Common myeloid progenitor, CD34-positive (primary cell): Measurements from ENCODE around the gene VGLL4.

Experiments used
- CTCF ChIA-PET: fragments of 350-600 bp; sonication (Branson Sonifier 250); formaldehyde crosslinking; loops from one replicate; lab custom pipeline; 2021; ENCODE audit warnings: antibody characterized with exemption; lab: Charles Lee
- POLR2A ChIA-PET: fragments of 350-600 bp; sonication (Branson Sonifier 250); formaldehyde crosslinking; loops from one replicate; lab custom pipeline; 2021; ENCODE audit warnings: antibody characterized with exemption; lab: Charles Lee
- DNase-seq, 3 donors: peaks; one replicate each; pipeline versions ENCODE4 v3.0.0 to v3.0.0-alpha.2; 2013
- H3K27ac ChIP-seq, 2 experiments: 1 replicate in 1 of 2; 2 replicates in 1 of 2; pipeline ENCODE4 v1.7.0; 2013; ENCODE audit warnings: inconsistent platforms in 2 of 2, low read length in 2 of 2, mild to moderate bottlenecking in 2 of 2, low read depth in 1 of 2, moderate library complexity in 1 of 2; ENCODE audit not compliant: severe bottlenecking in 2 of 2, insufficient read depth in 1 of 2, poor library complexity in 1 of 2
- H3K27me3 ChIP-seq, 5 experiments: replicated peaks in 2 of 5; 1 replicate in 3 of 5; 2 replicates in 2 of 5; pipeline versions ENCODE4 v1.6.1 to v1.7.0; 2013; ENCODE audit warnings: low read length in 4 of 5, mild to moderate bottlenecking in 2 of 5, moderate library complexity in 2 of 5, inconsistent platforms in 1 of 5; ENCODE audit not compliant: insufficient read depth in 5 of 5, control insufficient read depth in 4 of 5
- H3K36me3 ChIP-seq, 4 experiments: 1 replicate in 2 of 4; 2 replicates in 2 of 4; pipeline versions ENCODE4 v1.6.1 to v1.7.0; 2013; ENCODE audit warnings: low read length in 3 of 4, control low read depth in 1 of 4, mild to moderate bottlenecking in 1 of 4; ENCODE audit not compliant: control insufficient read depth in 4 of 4, insufficient read depth in 4 of 4
- H3K4me1 ChIP-seq, 4 experiments: 1 replicate in 3 of 4; 2 replicates in 1 of 4; pipeline versions ENCODE4 v1.6.1 to v1.7.1; 2013; ENCODE audit warnings: low read length in 3 of 4, mild to moderate bottlenecking in 3 of 4, control low read depth in 1 of 4, inconsistent platforms in 1 of 4, moderate library complexity in 1 of 4; ENCODE audit not compliant: control insufficient read depth in 4 of 4, insufficient read depth in 4 of 4; ENCODE audit errors: control extremely low read depth in 1 of 4
- H3K4me3 ChIP-seq, 7 experiments: 1 replicate in 4 of 7; 2 replicates in 3 of 7; pipeline versions ENCODE4 v1.5.1 to v1.7.0; 2013; ENCODE audit warnings: mild to moderate bottlenecking in 7 of 7, low read length in 6 of 7, moderate library complexity in 6 of 7, inconsistent platforms in 2 of 7, low read depth in 2 of 7, control low read depth in 1 of 7; ENCODE audit not compliant: insufficient read depth in 4 of 7, control insufficient read depth in 1 of 7; ENCODE audit errors: extremely low read depth in 1 of 7
- H3K9me3 ChIP-seq, 5 experiments: 1 replicate in 4 of 5; 2 replicates in 1 of 5; pipeline versions ENCODE4 v1.6.1 to v1.7.1; 2013; ENCODE audit warnings: low read length in 4 of 5, mild to moderate bottlenecking in 2 of 5, inconsistent platforms in 1 of 5, low read depth in 1 of 5, moderate library complexity in 1 of 5; ENCODE audit not compliant: control insufficient read depth in 4 of 5, insufficient read depth in 2 of 5; ENCODE audit errors: control extremely low read depth in 1 of 5
- WGBS: methylation state at CpG from one replicate; pipeline ENCODE4 v1.1.5; 2013; ENCODE audit not compliant: insufficient coverage; 5-methylcytosine and 5-hydroxymethylcytosine counted together

The VGLL4 gene

DNA sequence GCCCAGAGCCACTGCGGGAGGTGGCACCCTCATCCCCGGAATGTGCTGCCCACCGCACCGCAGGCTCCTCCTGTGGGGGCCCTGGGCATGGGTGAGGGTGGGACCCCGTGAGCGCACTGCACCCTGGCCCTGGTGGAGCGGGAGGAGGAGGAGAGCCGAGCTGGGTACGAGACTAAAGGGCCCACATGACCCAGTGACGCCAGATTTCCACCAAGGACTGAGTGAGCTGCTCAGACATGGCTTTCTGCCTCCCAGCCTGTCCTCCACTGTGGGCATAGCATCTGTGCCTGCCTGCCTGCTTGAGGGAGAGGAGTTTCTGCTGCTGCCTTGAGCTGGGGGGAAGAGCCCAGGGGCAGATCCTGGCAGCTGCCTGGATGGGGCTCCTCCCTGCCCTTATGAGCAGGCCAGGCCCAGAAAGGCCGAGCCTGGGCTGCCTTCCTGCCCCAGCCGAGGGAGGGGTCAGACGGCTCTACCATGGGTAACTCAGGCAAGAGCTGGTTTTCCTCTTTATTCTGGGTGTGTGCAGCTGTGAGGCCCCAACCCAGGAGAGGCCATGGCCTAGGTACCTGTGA lies 88.4 kb downstream of the VGLL4 start:
- ChIA-PET CTCF (interaction anchor here (0.6 kb wide), 1 partner anchor 88 kb away, joined by 4 read pairs; no protein-coding TSS in a partner anchor), POLR2A (no interaction called here)
- no peak for DNase-seq
- H3K27me3 ChIP-seq: no peaks in the 10 kb centered on the region
- H3K4me1 ChIP-seq: no peaks in the 10 kb centered on the region
- H3K9me3 ChIP-seq: no peaks in the 10 kb centered on the region
- H3K27ac ChIP-seq: no peak overlapping the region
- H3K36me3 ChIP-seq: peaks cover 3 to 65% (median 43%) of the 10 kb centered on the region in 4 experiments
- H3K4me3 ChIP-seq: no peak overlapping the region
- 100% methylated on average over 10 of the region's 13 CpGs for WGBS

- POLR2A ChIA-PET: no interaction called here
- Histone ChIP-seq H3K4me3 (no peak overlapping the region), H3K27me3 (no peaks in the 10 kb centered on the region), H3K9me3 (no peaks in the 10 kb centered on the region), H3K4me1 (no peaks in the 10 kb centered on the region), H3K36me3 (peaks cover 0 to 60% (median 40%) of the 10 kb centered on the region in 4 experiments), H3K27ac (no peak overlapping the region)
- WGBS: 97% methylated on average over 11 of the region's 12 CpGs
- CTCF ChIA-PET: interaction anchor here (0.6 kb wide), 1 partner anchor 88 kb away, joined by 4 read pairs; no protein-coding TSS in a partner anchor
- no peak for DNase-seq
These were observed 89.0 kb downstream of the VGLL4 start for GRCh38 chr3:11554666-11555065.

DNA sequence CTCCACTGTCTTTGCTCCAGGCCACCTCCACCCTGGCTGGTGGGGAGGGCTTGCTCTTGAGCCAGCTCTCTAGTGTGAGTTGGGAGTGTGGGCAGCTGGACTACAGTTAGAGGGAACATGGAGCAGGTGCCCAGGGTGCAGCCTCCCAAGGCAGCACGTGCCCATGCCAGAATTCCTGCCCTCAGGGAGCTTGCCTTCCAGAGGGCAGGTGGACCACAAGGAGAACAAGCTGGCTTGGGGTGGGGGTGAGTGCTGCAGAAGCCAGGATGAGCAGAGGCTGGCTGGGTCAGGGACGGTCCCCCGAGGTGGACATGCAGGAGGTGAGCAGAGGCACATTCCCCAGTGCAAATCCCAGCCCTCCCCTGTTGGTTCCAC lies 89.5 kb downstream of the VGLL4 start:
- POLR2A ChIA-PET: no interaction called here
- no peaks in the 10 kb centered on the region for H3K27me3 ChIP-seq
- no peak for DNase-seq
- H3K9me3 ChIP-seq: no peaks in the 10 kb centered on the region
- H3K4me1 ChIP-seq: no peaks in the 10 kb centered on the region
- H3K27ac ChIP-seq: no peak overlapping the region
- WGBS: 96% methylated on average over 3 of the region's 3 CpGs
- CTCF ChIA-PET: no interaction called here
- peaks cover 0 to 56% (median 38%) of the 10 kb centered on the region in 4 experiments for H3K36me3 ChIP-seq
- H3K4me3 ChIP-seq: no peak overlapping the region

DNA sequence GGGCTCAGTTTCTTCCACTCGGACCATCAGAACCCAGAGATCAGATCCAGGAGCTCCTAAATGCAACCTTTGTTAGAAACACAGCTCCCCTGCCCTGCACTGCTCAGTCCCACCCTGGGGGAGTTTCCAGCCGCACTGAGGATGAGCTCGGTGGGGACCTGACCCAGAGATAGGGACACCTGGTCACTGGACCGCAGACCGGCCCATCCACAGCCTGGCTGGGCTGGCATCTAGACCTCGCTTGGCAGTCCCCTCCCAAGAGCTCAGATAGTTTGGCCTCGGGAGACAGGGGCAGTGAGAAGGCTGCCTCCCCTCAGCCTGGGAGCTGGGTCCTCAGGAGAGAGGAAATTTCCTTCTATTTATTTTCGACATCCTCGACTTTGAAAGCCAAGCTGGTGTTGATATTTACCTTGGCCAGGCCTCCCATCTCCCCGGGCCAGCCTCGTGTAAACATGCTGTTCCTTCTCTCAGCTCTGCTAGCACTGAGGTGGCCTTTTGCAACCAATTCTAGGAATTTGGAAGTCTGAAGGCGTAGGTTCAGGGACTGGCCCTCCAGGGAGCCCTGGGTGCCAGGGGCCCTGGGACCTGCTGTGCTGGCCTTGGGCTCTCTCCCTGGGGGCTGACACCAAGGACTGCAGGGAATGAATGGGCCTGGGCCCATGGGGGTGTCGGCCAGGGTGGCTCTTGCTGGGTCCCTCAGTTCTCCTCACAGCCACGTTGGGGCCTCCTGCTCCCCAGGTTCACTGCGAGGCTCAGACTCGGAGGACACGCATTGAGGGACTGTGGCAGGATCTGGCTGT lies 90.1 kb downstream of the VGLL4 start:
- CTCF ChIA-PET: no interaction called here
- Histone ChIP-seq H3K4me1 (peaks cover 0 to 3% (median 0%) of the 10 kb centered on the region in 4 experiments), H3K27ac (no peak overlapping the region), H3K36me3 (peaks cover 0 to 50% (median 37%) of the 10 kb centered on the region in 4 experiments), H3K27me3 (no peaks in the 10 kb centered on the region), H3K4me3 (no peak overlapping the region), H3K9me3 (no peaks in the 10 kb centered on the region)
- POLR2A ChIA-PET: no interaction called here
- 93% methylated on average over 13 of the region's 17 CpGs for WGBS
- DNase-seq: no peak

- Histone ChIP-seq H3K36me3 (peaks cover 0 to 40% (median 29%) of the 10 kb centered on the region in 4 experiments), H3K27ac (no peak overlapping the region), H3K4me1 (peaks cover 0 to 4% (median 0%) of the 10 kb centered on the region in 4 experiments), H3K9me3 (no peaks in the 10 kb centered on the region), H3K4me3 (no peak overlapping the region), H3K27me3 (no peaks in the 10 kb centered on the region)
- no peak for DNase-seq
- ChIA-PET CTCF (no interaction called here), POLR2A (no interaction called here)
- 97% methylated on average over 7 of the region's 16 CpGs for WGBS
These were observed 91.1 kb downstream of the VGLL4 start for GRCh38 chr3:11552289-11553264.

DNA sequence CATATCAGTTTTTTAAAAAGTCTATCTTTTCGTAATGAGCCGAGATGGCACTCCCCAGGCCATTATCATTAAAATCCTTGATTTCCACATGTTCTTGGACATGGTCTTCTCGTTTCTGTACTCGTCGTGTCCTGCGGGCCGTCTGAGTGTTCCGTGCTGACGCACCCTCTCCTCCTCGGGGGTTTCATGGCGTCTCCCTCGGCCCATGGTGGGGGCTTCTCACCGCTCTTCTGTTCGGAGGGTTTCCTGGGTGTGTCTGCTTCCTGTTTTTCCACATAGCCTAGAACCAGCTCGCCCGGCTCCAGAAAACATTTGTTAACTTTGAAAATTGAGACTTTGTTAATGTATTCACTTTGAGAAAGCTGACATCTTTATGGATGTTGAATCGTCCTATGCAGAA lies 92.7 kb downstream of the VGLL4 start:
- H3K4me3 ChIP-seq: no peak overlapping the region
- peaks cover 0 to 27% (median 17%) of the 10 kb centered on the region in 4 experiments for H3K36me3 ChIP-seq
- POLR2A ChIA-PET: interaction anchor here (0.6 kb wide), 1 partner anchor 354 kb away, joined by 3 read pairs; no protein-coding TSS in a partner anchor
- peaks cover 0 to 4% (median 0%) of the 10 kb centered on the region in 4 experiments for H3K4me1 ChIP-seq
- H3K9me3 ChIP-seq: no peaks in the 10 kb centered on the region
- no peak overlapping the region for H3K27ac ChIP-seq
- 73% methylated on average over 14 of the region's 17 CpGs for WGBS
- no peaks in the 10 kb centered on the region for H3K27me3 ChIP-seq
- CTCF ChIA-PET: interaction anchor here (1.1 kb wide), 2 partner anchors 12 kb away, joined by 3 read pairs; no protein-coding TSS in a partner anchor
- no peak for DNase-seq
